IMR-90 (cell line): ENCODE results near the gene ZYG11B. TPM values are rescaled to one million over a fixed set of nuclear protein-coding genes. Genes with fewer than 3 reads are reported as not detected.

Experiments
- ATAC-seq: fragments of 200-7000 bp; cut with Tn5 transposase; 2 replicates; pipeline ENCODE4 v1.9.1; 2020; ENCODE audit warnings: low read depth, mild to moderate bottlenecking, moderate library complexity
- BruUV-seq: library from RNA; stranded (reverse); fragments of 400-500 nt; replicated peaks from 2 replicates; lab custom pipeline; 2021; lab: Mats Ljungman, UMichigan
- CTCF ChIA-PET: fragments of 300-600 bp; formaldehyde crosslinking; extraction: SDS; loops from one replicate; lab custom pipeline; 2021; ENCODE audit warnings: antibody characterized with exemption; lab: Yijun Ruan, JAX
- POLR2A ChIA-PET: fragments of 300-600 bp; sonication (Branson Sonifier 250); formaldehyde crosslinking; loops from one replicate; lab custom pipeline; 2022; ENCODE audit warnings: antibody characterized with exemption; ENCODE audit not compliant: unreplicated experiment; lab: Charles Lee
- DNase-seq: peaks from one replicate; pipeline ENCODE4 v3.0.0; 2013
- H2AFZ ChIP-seq: replicated peaks from 2 replicates; pipeline ENCODE3; 2013; ENCODE audit warnings: low read length, mild to moderate bottlenecking; ENCODE audit not compliant: poor library complexity
- H2AK5ac ChIP-seq: 2 replicates; pipeline ENCODE4 v1.6.1; 2013; ENCODE audit warnings: low read depth, low read length, inconsistent platforms
- H2AK9ac ChIP-seq: replicated peaks from 2 replicates; pipeline ENCODE3; 2013; ENCODE audit warnings: mild to moderate bottlenecking, low read depth, low read length, moderate library complexity; ENCODE audit not compliant: poor library complexity
- H2BK120ac ChIP-seq: 2 replicates; pipeline ENCODE4 v1.6.1; 2013; ENCODE audit warnings: low read depth, low read length, inconsistent platforms
- H2BK15ac ChIP-seq: 3 replicates; pipeline ENCODE4 v1.6.1; 2013; ENCODE audit warnings: low read depth, low read length, inconsistent platforms
- H2BK20ac ChIP-seq: 2 replicates; pipeline ENCODE4 v1.6.1; 2013; ENCODE audit warnings: low read depth, mild to moderate bottlenecking, inconsistent platforms, low read length, moderate library complexity
- H2BK5ac ChIP-seq: 2 replicates; pipeline ENCODE4 v1.6.1; 2013; ENCODE audit warnings: mild to moderate bottlenecking, low read depth, low read length, inconsistent platforms; ENCODE audit not compliant: poor library complexity, severe bottlenecking
- H3K14ac ChIP-seq: replicated peaks from 2 replicates; pipeline ENCODE4 v1.6.1; 2013; ENCODE audit warnings: low read depth, low read length, inconsistent platforms
- H3K18ac ChIP-seq: 2 replicates; pipeline ENCODE4 v1.6.1; 2013; ENCODE audit warnings: low read depth, low read length, control low read depth
- H3K23ac ChIP-seq: 2 replicates; pipeline ENCODE4 v1.6.1; 2013; ENCODE audit warnings: low read depth, low read length, inconsistent platforms
- H3K27ac ChIP-seq: 2 replicates; pipeline ENCODE4 v1.5.1; 2013; ENCODE audit warnings: mild to moderate bottlenecking, control low read depth, low read length; ENCODE audit not compliant: insufficient read depth
- H3K27me3 ChIP-seq: 2 replicates; pipeline ENCODE4 v1.6.1; 2013; ENCODE audit warnings: low read length; ENCODE audit not compliant: control insufficient read depth, insufficient read depth
- H3K36me3 ChIP-seq: 2 replicates; pipeline ENCODE4 v1.6.1; 2013; ENCODE audit warnings: low read length, mixed read lengths; ENCODE audit not compliant: control insufficient read depth, insufficient read depth
- H3K4ac ChIP-seq: 2 replicates; pipeline ENCODE4 v1.6.1; 2013; ENCODE audit warnings: low read depth, low read length, inconsistent platforms
- H3K4me1 ChIP-seq: 2 replicates; pipeline ENCODE4 v1.6.1; 2013; ENCODE audit warnings: low read length, mixed read lengths; ENCODE audit not compliant: control insufficient read depth, insufficient read depth
- H3K4me2 ChIP-seq: 2 replicates; pipeline ENCODE4 v1.6.1; 2013; ENCODE audit warnings: low read depth, mild to moderate bottlenecking, control low read depth, low read length, moderate library complexity
- H3K4me3 ChIP-seq: 2 replicates; pipeline ENCODE4 v1.5.1; 2013; ENCODE audit warnings: low read depth, mild to moderate bottlenecking, control low read depth, low read length, moderate library complexity; ENCODE audit not compliant: insufficient read depth
- H3K56ac ChIP-seq: 2 replicates; pipeline ENCODE4 v1.6.1; 2013; ENCODE audit warnings: low read length, inconsistent platforms; ENCODE audit not compliant: insufficient read depth; ENCODE audit errors: extremely low read depth
- H3K79me1 ChIP-seq, 2 experiments: 2 replicates each; pipeline ENCODE4 v1.6.1; 2013; ENCODE audit warnings: low read length in 2 of 2, inconsistent platforms in 1 of 2, low read depth in 1 of 2
- H3K9ac ChIP-seq: 2 replicates; pipeline ENCODE4 v1.6.1; 2013; ENCODE audit warnings: low read depth, low read length, control low read depth
- H3K9me1 ChIP-seq: 2 replicates; pipeline ENCODE4 v1.6.1; 2013; ENCODE audit warnings: low read length, inconsistent platforms; ENCODE audit not compliant: insufficient read depth
- H3K9me3 ChIP-seq: 2 replicates; pipeline ENCODE4 v1.6.1; 2013; ENCODE audit warnings: low read length; ENCODE audit not compliant: control insufficient read depth, insufficient read depth
- H4K20me1 ChIP-seq: 2 replicates; pipeline ENCODE4 v1.6.1; 2013; ENCODE audit warnings: low read length, inconsistent platforms; ENCODE audit not compliant: insufficient read depth
- H4K5ac ChIP-seq: 2 replicates; pipeline ENCODE4 v1.6.1; 2013; ENCODE audit warnings: mild to moderate bottlenecking, low read depth, low read length, control low read depth
- H4K8ac ChIP-seq, 2 experiments: 2 replicates each; pipeline ENCODE4 v1.6.1; 2013; ENCODE audit warnings: low read depth in 2 of 2, low read length in 2 of 2, control low read depth in 1 of 2, inconsistent platforms in 1 of 2
- H4K91ac ChIP-seq: 2 replicates; pipeline ENCODE4 v1.6.1; 2013; ENCODE audit warnings: low read depth, low read length, inconsistent platforms; ENCODE audit not compliant: insufficient read depth
- MAZ ChIP-seq: IDR thresholded peaks from 2 replicates; pipeline ENCODE4 v1.6.1; 2012; ENCODE audit warnings: low read depth, mild to moderate bottlenecking, low read length, improper control_type of control experiment, moderate library complexity, borderline replicate concordance
- MXI1 ChIP-seq: IDR thresholded peaks from 2 replicates; pipeline ENCODE4 v1.6.1; 2012; ENCODE audit warnings: low read depth, mild to moderate bottlenecking, low read length, moderate library complexity, borderline replicate concordance
- NFE2L2 ChIP-seq: fragments of 150-350 bp; IDR thresholded peaks from 2 replicates; pipeline ENCODE4 v1.6.1; 2016; ENCODE audit warnings: low read depth, mild to moderate bottlenecking, low read length
- POLR2A ChIP-seq: IDR thresholded peaks from 2 replicates; pipeline ENCODE4 v1.6.1; 2012; ENCODE audit warnings: mild to moderate bottlenecking, low read depth, low read length
- RAD21 ChIP-seq: IDR thresholded peaks from 2 replicates; pipeline ENCODE4 v1.6.1; 2012; ENCODE audit warnings: low read length, improper control_type of control experiment
- RFX5 ChIP-seq: IDR thresholded peaks from 2 replicates; pipeline ENCODE4 v1.8.0; 2012; ENCODE audit warnings: low read depth, mild to moderate bottlenecking, low read length, moderate library complexity
- SMC3 ChIP-seq: fragments of 150-350 bp; IDR thresholded peaks from 2 replicates; pipeline ENCODE4 v1.6.1; 2016; ENCODE audit warnings: low read depth, mild to moderate bottlenecking, antibody characterized with exemption, low read length, moderate library complexity
- WGBS, 2 experiments: methylation state at CpG; one replicate each; pipeline versions ENCODE4 v1.1.5 to v1.1.7; 2013; ENCODE audit warnings: missing lambda C conversion rate in 2 of 2; ENCODE audit not compliant: insufficient read length in 1 of 2; ENCODE audit errors: extremely low coverage in 2 of 2; 5-methylcytosine and 5-hydroxymethylcytosine counted together
- dilution Hi-C: fragments of 300-500 bp; cut with HindIII; formaldehyde crosslinking; loops from one replicate; pipeline ENCODE4 v1.14.3; 2018; ENCODE audit warnings: low sequenced_read_pairs; ENCODE audit not compliant: unreplicated experiment
- in situ Hi-C: fragments of 300-500 bp; cut with MboI; formaldehyde crosslinking; loops from 3 replicates; pipeline ENCODE4 v1.14.3; 2019; ENCODE audit warnings: low sequenced_read_pairs, inconsistent platforms, mixed read lengths
- intact Hi-C: fragments of 100-400 bp; cut with micrococcal nuclease; formaldehyde crosslinking; loops from 2 replicates; pipeline ENCODE4 v1.10.0; 2022
- polyA plus RNA-seq, 3 experiments: library from polyadenylated mRNA; depleted of rRNA; stranded (reverse); fragments of >200 nt; gene quantifications; 2 replicates each; pipeline ENCODE4 v1.2.3, GENCODE V29; 2012; ENCODE audit warnings: low replicate concordance in 1 of 3
- total RNA-seq: library from RNA; depleted of rRNA; stranded (reverse); fragments of >200 nt; gene quantifications from 2 replicates; pipeline ENCODE4 v1.2.3, GENCODE V29; 2012
- TF ChIP-seq, protein P1 (sequence below): fragments of 150-350 bp; IDR thresholded peaks from 2 replicates; pipeline ENCODE4 v1.6.1; 2016; ENCODE audit warnings: low read depth, mild to moderate bottlenecking, low read length, moderate library complexity, borderline replicate concordance
- TF ChIP-seq, protein P2 (sequence below): conservative IDR thresholded peaks from 2 replicates; pipeline ENCODE4 v1.5.1; 2012; ENCODE audit warnings: mild to moderate bottlenecking, low read depth, low read length, improper control_type of control experiment

Gene ZYG11B
- total and polyA plus RNA-seq, 2 of the 4 experiments (the other 2 are of a cell fraction), result 8.1 to 55.2 TPM

DNA sequence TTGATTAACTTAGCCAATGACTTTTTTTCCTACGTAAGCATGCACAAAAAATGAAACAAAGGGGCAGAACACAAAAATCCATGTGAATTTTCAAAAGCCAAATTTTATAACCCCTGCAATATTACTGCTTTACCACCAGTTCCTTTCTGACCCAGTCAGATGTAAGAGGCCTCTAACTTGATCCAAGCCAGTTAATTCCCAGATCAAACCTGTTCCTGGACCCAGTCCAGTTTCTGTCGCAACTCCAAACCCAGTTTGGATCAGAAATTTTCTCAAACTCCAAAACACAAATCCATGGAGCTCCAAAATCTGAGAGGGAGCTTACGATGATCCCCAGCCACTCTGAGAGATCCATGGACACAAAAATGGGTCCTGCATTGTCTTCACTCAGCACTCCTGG lies 108.5 kb downstream of the ZYG11B start:
- H3K4ac ChIP-seq, result no peak overlapping the region
- no peak overlapping the region for H3K14ac ChIP-seq
- H3K4me1 ChIP-seq, result no peaks in the 10 kb centered on the region
- CTCF ChIA-PET, result no interaction called here
- H3K79me1 ChIP-seq, result no peaks in the 10 kb centered on the region
- no peak overlapping the region for H2BK15ac ChIP-seq
- H2AK5ac ChIP-seq, result no peak overlapping the region
- POLR2A ChIA-PET, result no interaction called here
- no peak overlapping the region for H3K23ac ChIP-seq
- ATAC-seq (no peak), DNase-seq (no peak)
- H4K20me1 ChIP-seq, result no peaks in the 10 kb centered on the region
- H4K5ac ChIP-seq, result no peak overlapping the region
- no peak overlapping the region for H3K18ac ChIP-seq
- no peak overlapping the region for H2AK9ac ChIP-seq
- in situ Hi-C loops, result no loop called here
- no peak for TF ChIP-seq POLR2A
- no peak for TF ChIP-seq RAD21
- TF ChIP-seq RFX5, result no peak
- TF ChIP-seq, protein P1, sequence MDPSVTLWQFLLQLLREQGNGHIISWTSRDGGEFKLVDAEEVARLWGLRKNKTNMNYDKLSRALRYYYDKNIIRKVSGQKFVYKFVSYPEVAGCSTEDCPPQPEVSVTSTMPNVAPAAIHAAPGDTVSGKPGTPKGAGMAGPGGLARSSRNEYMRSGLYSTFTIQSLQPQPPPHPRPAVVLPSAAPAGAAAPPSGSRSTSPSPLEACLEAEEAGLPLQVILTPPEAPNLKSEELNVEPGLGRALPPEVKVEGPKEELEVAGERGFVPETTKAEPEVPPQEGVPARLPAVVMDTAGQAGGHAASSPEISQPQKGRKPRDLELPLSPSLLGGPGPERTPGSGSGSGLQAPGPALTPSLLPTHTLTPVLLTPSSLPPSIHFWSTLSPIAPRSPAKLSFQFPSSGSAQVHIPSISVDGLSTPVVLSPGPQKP, result no peak
- TF ChIP-seq, protein P2, sequence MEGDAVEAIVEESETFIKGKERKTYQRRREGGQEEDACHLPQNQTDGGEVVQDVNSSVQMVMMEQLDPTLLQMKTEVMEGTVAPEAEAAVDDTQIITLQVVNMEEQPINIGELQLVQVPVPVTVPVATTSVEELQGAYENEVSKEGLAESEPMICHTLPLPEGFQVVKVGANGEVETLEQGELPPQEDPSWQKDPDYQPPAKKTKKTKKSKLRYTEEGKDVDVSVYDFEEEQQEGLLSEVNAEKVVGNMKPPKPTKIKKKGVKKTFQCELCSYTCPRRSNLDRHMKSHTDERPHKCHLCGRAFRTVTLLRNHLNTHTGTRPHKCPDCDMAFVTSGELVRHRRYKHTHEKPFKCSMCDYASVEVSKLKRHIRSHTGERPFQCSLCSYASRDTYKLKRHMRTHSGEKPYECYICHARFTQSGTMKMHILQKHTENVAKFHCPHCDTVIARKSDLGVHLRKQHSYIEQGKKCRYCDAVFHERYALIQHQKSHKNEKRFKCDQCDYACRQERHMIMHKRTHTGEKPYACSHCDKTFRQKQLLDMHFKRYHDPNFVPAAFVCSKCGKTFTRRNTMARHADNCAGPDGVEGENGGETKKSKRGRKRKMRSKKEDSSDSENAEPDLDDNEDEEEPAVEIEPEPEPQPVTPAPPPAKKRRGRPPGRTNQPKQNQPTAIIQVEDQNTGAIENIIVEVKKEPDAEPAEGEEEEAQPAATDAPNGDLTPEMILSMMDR, result no peak
- TF ChIP-seq SMC3, result no peak
- TF ChIP-seq NFE2L2, result no peak
- no peak for TF ChIP-seq MXI1
- no peak for TF ChIP-seq MAZ
- no peak overlapping the region for H2AFZ ChIP-seq
- 80% methylated on average over 1 of the region's 3 CpGs; no CpG with 5 or more reads in 1 of the 2 experiments for WGBS, 2 experiments
- no TSS peak for BruUV-seq
- dilution Hi-C loops, result no loop called here
- no peak overlapping the region for H3K9ac ChIP-seq
- H3K9me3 ChIP-seq, result no peaks in the 10 kb centered on the region
- intact Hi-C loops, result no loop called here
- no peak overlapping the region for H3K27ac ChIP-seq
- no peak overlapping the region for H2BK5ac ChIP-seq
- H3K9me1 ChIP-seq, result no peaks in the 10 kb centered on the region
- H2BK20ac ChIP-seq, result no peak overlapping the region
- H3K56ac ChIP-seq, result no peak overlapping the region
- H2BK120ac ChIP-seq, result no peak overlapping the region
- H3K4me2 ChIP-seq, result no peak overlapping the region
- no peak overlapping the region for H4K91ac ChIP-seq
- no peak overlapping the region for H3K4me3 ChIP-seq
- no peaks in the 10 kb centered on the region for H3K36me3 ChIP-seq
- H4K8ac ChIP-seq, result no peak overlapping the region
- no peaks in the 10 kb centered on the region for H3K27me3 ChIP-seq
